Panc1 (cell line): Measurements from ENCODE around the gene CCDC157. TPM values are rescaled to one million over a fixed set of nuclear protein-coding genes. Genes with fewer than 3 reads are reported as not detected.

Source experiments
- ATAC-seq: fragments of 200-7000 bp; cut with Tn5 transposase; 2 replicates; pipeline ENCODE4 v1.9.1; 2020; ENCODE audit warnings: mild to moderate bottlenecking, moderate library complexity
- BruUV-seq: library from RNA; stranded (reverse); fragments of 400-500 nt; replicated peaks from 2 replicates; lab custom pipeline; 2021; lab: Mats Ljungman, UMichigan
- CTCF ChIA-PET: fragments of 300-600 bp; sonication (Branson Sonifier 250); formaldehyde crosslinking; loops from one replicate; lab custom pipeline; 2022; ENCODE audit warnings: antibody characterized with exemption; lab: Charles Lee
- POLR2A ChIA-PET: fragments of 300-600 bp; sonication (Branson Sonifier 250); formaldehyde crosslinking; loops from one replicate; lab custom pipeline; 2022; ENCODE audit warnings: antibody characterized with exemption; lab: Charles Lee
- DNase-seq: peaks from one replicate; pipeline ENCODE4 v3.0.0-alpha.2; 2010; ENCODE audit warnings: low read depth, low spot score
- H3K27ac ChIP-seq: 2 replicates; pipeline ENCODE4 v1.5.1; 2011; ENCODE audit warnings: mild to moderate bottlenecking, low read length, inconsistent platforms
- H3K27me3 ChIP-seq: fragments of 200-500 bp; sonication (Bioruptor generic); 2 replicates; pipeline ENCODE4 v1.6.0; 2014; ENCODE audit warnings: low read length, inconsistent platforms; ENCODE audit not compliant: control insufficient read depth, insufficient read depth
- H3K36me3 ChIP-seq: fragments of 200-500 bp; sonication (Bioruptor generic); 2 replicates; pipeline ENCODE4 v1.5.1; 2014; ENCODE audit warnings: inconsistent platforms, mild to moderate bottlenecking, low read length, moderate library complexity; ENCODE audit not compliant: control insufficient read depth, insufficient read depth
- H3K4me1 ChIP-seq: 2 replicates; pipeline ENCODE4 v1.5.1; 2011; ENCODE audit warnings: inconsistent platforms, mild to moderate bottlenecking, low read length, moderate library complexity; ENCODE audit not compliant: control insufficient read depth, insufficient read depth
- H3K4me3 ChIP-seq, 2 experiments: 2 replicates each; pipeline ENCODE4 v1.5.1; 2011 to 2012; ENCODE audit warnings: low read depth in 2 of 2, low read length in 2 of 2, mild to moderate bottlenecking in 2 of 2, inconsistent platforms in 1 of 2, moderate library complexity in 1 of 2
- H3K9me3 ChIP-seq: fragments of 200-500 bp; sonication (Bioruptor generic); 2 replicates; pipeline ENCODE4 v1.5.1; 2014; ENCODE audit warnings: low read depth, mild to moderate bottlenecking, inconsistent platforms, low read length, moderate library complexity; ENCODE audit not compliant: control insufficient read depth, insufficient read depth
- CTCF ChIP-seq: fragments of 450-650 bp; IDR thresholded peaks from 2 replicates; pipeline ENCODE4 v1.5.1; 2017; ENCODE audit warnings: mild to moderate bottlenecking
- POLR2AphosphoS5 ChIP-seq: IDR thresholded peaks from 2 replicates; pipeline ENCODE4 v1.6.1; 2012; ENCODE audit warnings: mild to moderate bottlenecking, low read depth, low read length, moderate library complexity
- REST ChIP-seq, 2 experiments: IDR thresholded peaks; 2 replicates each; pipeline ENCODE4 v1.6.1; 2011 to 2012; ENCODE audit warnings: low read depth in 2 of 2, control low read depth in 1 of 2, low read length in 1 of 2, mild to moderate bottlenecking in 1 of 2, moderate library complexity in 1 of 2; ENCODE audit not compliant: insufficient read depth in 1 of 2
- SIN3A ChIP-seq: IDR thresholded peaks from 2 replicates; pipeline ENCODE4 v1.6.1; 2012; ENCODE audit warnings: low read depth, mild to moderate bottlenecking, low read length, moderate library complexity, borderline replicate concordance; ENCODE audit not compliant: insufficient read depth
- TCF7L2 ChIP-seq: IDR thresholded peaks from 2 replicates; pipeline ENCODE4 v1.6.1; 2011; ENCODE audit warnings: mild to moderate bottlenecking, low read depth, low read length, inconsistent platforms
- in situ Hi-C: cut with HindIII; loops from 2 replicates; pipeline ENCODE4 v1.10.0; 2016; ENCODE audit warnings: low sequenced_read_pairs, low pct_unique_long_range_greater_than_20kb
- intact Hi-C: fragments of 100-400 bp; cut with micrococcal nuclease; formaldehyde crosslinking; loops from one replicate; pipeline ENCODE4 v1.10.0; 2022; ENCODE audit not compliant: unreplicated experiment
- total RNA-seq: library from RNA; stranded (reverse); gene quantifications from one replicate; pipeline ENCODE4 v1.2.1, GENCODE V29; 2021; ENCODE audit not compliant: unreplicated experiment

The CCDC157 gene
- total RNA-seq, 1 experiment from 2014 or later = 2.1 TPM

GRCh38 chr22:30365891-30366290 is 9.1 kb downstream of the CCDC157 start:
- intact Hi-C loops (no loop called here), in situ Hi-C loops (no loop called here)
- TF ChIP-seq CTCF (no peak), REST (IDR thresholded peaks at IDR 0.05; ENCODE audit: insufficient read depth in 1 of 2, low read depth in 2 of 2, low read length in 1 of 2) (no peak), SIN3A (no peak), TCF7L2 (no peak), POLR2AphosphoS5 (no peak)
- CTCF ChIA-PET = no interaction called here
- Histone ChIP-seq H3K4me1 (no peaks in the 10 kb centered on the region), H3K27me3 (no peaks in the 10 kb centered on the region), H3K36me3 (no peaks in the 10 kb centered on the region), H3K4me3 (no peak overlapping the region), H3K9me3 (no peaks in the 10 kb centered on the region), H3K27ac (no peak overlapping the region)
- POLR2A ChIA-PET = no interaction called here
- ATAC-seq (no peak), DNase-seq (no peak)
- no TSS peak for BruUV-seq

- Histone ChIP-seq H3K27me3 (no peaks in the 10 kb centered on the region), H3K9me3 (no peaks in the 10 kb centered on the region), H3K36me3 (no peaks in the 10 kb centered on the region), H3K4me1 (no peaks in the 10 kb centered on the region; the same call in 1 of the 2 replicates), H3K4me3 (no peak overlapping the region), H3K27ac (no peak overlapping the region)
- CTCF ChIA-PET = no interaction called here
- TF ChIP-seq SIN3A (no peak), REST (IDR thresholded peaks at IDR 0.05; ENCODE audit: insufficient read depth in 1 of 2, low read depth in 2 of 2, low read length in 1 of 2) (no peak), TCF7L2 (no peak), CTCF (no peak), POLR2AphosphoS5 (no peak)
- DNase-seq (no peak), ATAC-seq (no peak)
- POLR2A ChIA-PET = interaction anchor here (0.6 kb wide), 1 partner anchor 1552 kb away, joined by 10 read pairs; no protein-coding TSS in a partner anchor
- no TSS peak for BruUV-seq
- intact Hi-C loops (no loop called here), in situ Hi-C loops (no loop called here)
These were observed 11.6 kb downstream of the CCDC157 start for GRCh38 chr22:30368420-30368819.
